H7 (cell line): ENCODE measurements around the gene MLXIP. TPM values are rescaled to one million over a fixed set of nuclear protein-coding genes. Genes with fewer than 3 reads are reported as not detected.
A peak's percentile ranks its signal among the peaks of the same experiment; 100 is the strongest.
"Not testable (repeated sequence)": the region's sequence is repeated elsewhere in the genome, so short reads cannot be mapped to it uniquely, and the experiment has no call there.

Experiments
- DNase-seq: peaks from one replicate; pipeline ENCODE4 v3.0.0; 2012
- H3K27me3 ChIP-seq: 2 replicates; pipeline ENCODE4 v1.6.0; 2011; ENCODE audit warnings: mild to moderate bottlenecking, low read length; ENCODE audit not compliant: control insufficient read depth, insufficient read depth
- H3K36me3 ChIP-seq: replicated peaks from 2 replicates; pipeline ENCODE4 v1.5.1; 2011; ENCODE audit warnings: low read length; ENCODE audit not compliant: control insufficient read depth, insufficient read depth
- H3K4me3 ChIP-seq: 2 replicates; pipeline ENCODE4 v1.5.1; 2011; ENCODE audit warnings: low read depth, mild to moderate bottlenecking, control low read depth, low read length, moderate library complexity; ENCODE audit not compliant: insufficient read depth
- total RNA-seq: library from RNA; depleted of rRNA; stranded (reverse); fragments of >200 nt; shearing (Covaris generic); gene quantifications from 2 replicates; pipeline ENCODE4 v1.2.3, GENCODE V29; 2014; rRNA removed

MLXIP gene
- total RNA-seq: 29.7 and 49.8 TPM in 2 replicates

- H3K4me3 ChIP-seq: peak within 1 kb of the TSS; percentile 59
- DNase-seq: peak; percentile 99
Measured at GRCh38 chr12:122078141-122079032, at the start of gene MLXIP. MLXIP (plus strand) TSS chr12:122078756; CDS start chr12:122078854, 98 bp downstream.

GRCh38 chr12:122028905-122029560 is 49.5 kb upstream of the MLXIP start:
- DNase-seq: peak; percentile 47
- Histone ChIP-seq H3K27me3 (no peaks in the 10 kb centered on the region), H3K4me3 (no peak overlapping the region), H3K36me3 (no peaks in the 10 kb centered on the region; the same call in 1 of the 2 replicates)

More at GRCh38 chr12:122078141-122079032, at the start of gene MLXIP:
- H3K36me3 ChIP-seq: no peaks in the 10 kb centered on the region
- peaks cover 9% of the 10 kb centered on the region; the same call in 1 of the 2 replicates for H3K27me3 ChIP-seq

- DNase-seq: peak; percentile 69
- H3K27me3 ChIP-seq: no peaks in the 10 kb centered on the region
- H3K36me3 ChIP-seq: no peaks in the 10 kb centered on the region; the same call in 1 of the 2 replicates
- H3K4me3 ChIP-seq: no peak overlapping the region
Measured at GRCh38 chr12:122029620-122030423, 48.7 kb upstream of the MLXIP start.

- DNase-seq: peak; percentile 38
- no peak overlapping the region for H3K4me3 ChIP-seq
Measured at GRCh38 chr12:122030424-122031035, 48.0 kb upstream of the MLXIP start.

GRCh38 chr12:122031342-122032216 is 47.0 kb upstream of the MLXIP start:
- DNase-seq: peak; percentile 95
- H3K27me3 ChIP-seq: no peaks in the 10 kb centered on the region
- H3K4me3 ChIP-seq: no peak overlapping the region
- H3K36me3 ChIP-seq: peaks cover 3% of the 10 kb centered on the region

More at GRCh38 chr12:122030424-122031035, 48.0 kb upstream of the MLXIP start:
- Histone ChIP-seq H3K36me3 (peaks cover 3% of the 10 kb centered on the region), H3K27me3 (no peaks in the 10 kb centered on the region)

GRCh38 chr12:122032580-122032979 is 46.0 kb upstream of the MLXIP start:
- peak; percentile 14 for DNase-seq
- Histone ChIP-seq H3K36me3 (peaks cover 3% of the 10 kb centered on the region), H3K27me3 (no peaks in the 10 kb centered on the region), H3K4me3 (no peak overlapping the region)

GRCh38 chr12:122035292-122035691 is 43.3 kb upstream of the MLXIP start:
- no peak overlapping the region for H3K4me3 ChIP-seq
- peak; percentile 19 for DNase-seq
- H3K27me3 ChIP-seq: no peaks in the 10 kb centered on the region
- H3K36me3 ChIP-seq: peaks cover 5% of the 10 kb centered on the region

GRCh38 chr12:122036153-122036552 is 42.4 kb upstream of the MLXIP start:
- DNase-seq: no peak
- no peaks in the 10 kb centered on the region for H3K27me3 ChIP-seq
- no peak overlapping the region for H3K4me3 ChIP-seq
- H3K36me3 ChIP-seq: peaks cover 5% of the 10 kb centered on the region

- DNase-seq: no peak
- Histone ChIP-seq H3K27me3 (no peaks in the 10 kb centered on the region), H3K4me3 (no peak overlapping the region), H3K36me3 (peaks cover 2% of the 10 kb centered on the region)
Measured at GRCh38 chr12:122040579-122041386, 37.8 kb upstream of the MLXIP start.

- not testable (repeated sequence) for H3K27me3 ChIP-seq, H3K36me3 ChIP-seq, H3K4me3 ChIP-seq, DNase-seq
Measured at GRCh38 chr12:122041458-122041857, 37.1 kb upstream of the MLXIP start.

GRCh38 chr12:122042910-122043309 is 35.6 kb upstream of the MLXIP start:
- Histone ChIP-seq H3K4me3 (no peak overlapping the region), H3K27me3 (no peaks in the 10 kb centered on the region), H3K36me3 (peaks cover 2% of the 10 kb centered on the region)
- no peak for DNase-seq

- DNase-seq: no peak
- H3K36me3 ChIP-seq: peaks cover under 1% of the 10 kb centered on the region
- H3K27me3 ChIP-seq: no peaks in the 10 kb centered on the region
- no peak overlapping the region for H3K4me3 ChIP-seq
Measured at GRCh38 chr12:122043476-122043875, 35.1 kb upstream of the MLXIP start.
